Activated T-cell treated with anti-CD3 and anti-CD28 coated beads for 24 hours (primary cell): Measurements from ENCODE around the gene SOCS3.

Source experiments
- DNase-seq: peaks from one replicate; pipeline ENCODE4 v3.0.0-alpha.2; 2020; ENCODE audit warnings: low read depth

Gene SOCS3, protein sequence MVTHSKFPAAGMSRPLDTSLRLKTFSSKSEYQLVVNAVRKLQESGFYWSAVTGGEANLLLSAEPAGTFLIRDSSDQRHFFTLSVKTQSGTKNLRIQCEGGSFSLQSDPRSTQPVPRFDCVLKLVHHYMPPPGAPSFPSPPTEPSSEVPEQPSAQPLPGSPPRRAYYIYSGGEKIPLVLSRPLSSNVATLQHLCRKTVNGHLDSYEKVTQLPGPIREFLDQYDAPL

DNA sequence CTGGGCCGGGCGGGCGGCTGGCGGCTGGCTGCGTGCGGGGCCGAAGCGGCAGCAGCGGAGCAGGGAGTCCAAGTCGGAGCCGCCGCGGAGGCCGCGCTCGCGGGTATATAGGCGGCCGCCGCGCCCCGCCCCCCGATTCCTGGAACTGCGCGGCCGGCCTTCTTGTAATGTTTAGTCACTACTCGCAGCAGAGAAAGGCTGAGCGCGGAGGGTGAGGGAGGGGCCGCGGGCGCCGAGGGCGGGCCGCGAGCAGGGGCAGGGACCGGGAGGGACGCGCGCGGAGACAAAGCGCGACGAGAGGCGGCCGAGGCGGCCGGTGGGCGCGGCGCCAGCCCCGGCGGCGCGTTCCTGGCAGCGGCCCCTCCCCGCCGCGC is at the start of gene SOCS3:
SOCS3 (minus strand) TSS at position 81 of the 374 bp plus-strand sequence. CDS start 982 bp downstream, outside the sequence.
- peak; percentile 95 for DNase-seq

GRCh38 chr17:78409191-78409928 is 49.5 kb upstream of the SOCS3 start:
- DNase-seq: no peak

DNA sequence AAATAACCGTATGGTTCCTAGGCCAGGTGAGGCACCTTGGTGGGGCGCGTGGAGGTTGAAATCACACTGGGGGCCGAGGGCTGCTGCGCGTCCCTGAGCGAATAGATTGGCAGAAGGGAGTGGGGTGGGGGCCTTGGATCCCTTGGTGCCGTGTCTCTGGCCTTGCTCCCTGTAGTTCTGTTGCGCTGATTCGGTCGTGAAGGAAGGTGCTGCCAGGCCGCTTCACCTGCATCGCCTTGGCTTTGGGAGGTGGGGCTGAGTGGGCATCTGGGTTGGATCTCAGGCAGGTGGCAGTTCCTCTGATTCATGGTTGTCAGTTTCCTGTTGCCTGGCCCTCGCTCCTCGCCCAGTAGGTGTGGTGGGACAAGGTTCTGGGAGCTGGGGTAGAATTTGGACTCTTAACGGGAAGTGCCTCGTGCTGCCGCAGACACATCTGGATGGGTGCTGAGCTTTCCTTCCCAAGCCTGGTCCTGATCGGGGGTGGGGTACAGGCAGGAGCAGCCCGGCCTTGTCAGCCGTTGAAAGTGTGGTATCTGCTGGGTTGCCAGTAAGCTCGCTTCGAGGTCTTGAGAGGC is 48.7 kb upstream of the SOCS3 start:
- no peak for DNase-seq

DNA sequence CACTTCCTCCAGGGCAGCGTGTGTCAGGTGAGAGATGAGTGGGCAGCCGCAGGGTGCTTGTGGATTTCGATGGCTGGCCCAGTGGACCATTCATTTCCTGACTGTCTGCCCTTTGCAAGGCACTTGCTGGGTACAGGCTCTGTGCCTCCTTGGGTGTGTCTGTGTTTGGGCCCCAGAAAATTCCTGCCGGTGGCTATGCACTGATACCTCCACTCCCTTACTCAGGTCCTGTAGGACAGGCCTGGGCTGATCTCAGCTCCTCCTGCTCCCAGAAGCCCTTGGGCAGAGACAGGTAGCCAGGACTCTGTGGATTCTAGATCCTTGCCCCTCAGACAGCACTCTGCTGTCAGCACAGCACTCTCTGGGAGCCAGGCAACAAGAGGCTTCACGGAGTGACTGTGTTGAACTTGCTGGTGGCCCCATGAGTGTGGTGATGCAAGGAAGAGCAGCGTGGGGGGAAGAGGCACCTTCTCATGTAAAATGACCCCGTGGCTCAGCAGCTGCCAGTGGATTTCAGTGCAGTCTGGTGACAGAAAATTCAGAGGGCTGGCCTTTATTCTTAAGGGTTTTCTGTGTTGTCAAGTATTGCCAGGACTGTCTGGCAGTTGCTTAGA is 47.6 kb upstream of the SOCS3 start:
- no peak for DNase-seq

- DNase-seq: no peak
Observed at GRCh38 chr17:78406920-78407319, 47.0 kb upstream of the SOCS3 start.

- no peak for DNase-seq
Observed at GRCh38 chr17:78406396-78406795, 46.5 kb upstream of the SOCS3 start.

DNA sequence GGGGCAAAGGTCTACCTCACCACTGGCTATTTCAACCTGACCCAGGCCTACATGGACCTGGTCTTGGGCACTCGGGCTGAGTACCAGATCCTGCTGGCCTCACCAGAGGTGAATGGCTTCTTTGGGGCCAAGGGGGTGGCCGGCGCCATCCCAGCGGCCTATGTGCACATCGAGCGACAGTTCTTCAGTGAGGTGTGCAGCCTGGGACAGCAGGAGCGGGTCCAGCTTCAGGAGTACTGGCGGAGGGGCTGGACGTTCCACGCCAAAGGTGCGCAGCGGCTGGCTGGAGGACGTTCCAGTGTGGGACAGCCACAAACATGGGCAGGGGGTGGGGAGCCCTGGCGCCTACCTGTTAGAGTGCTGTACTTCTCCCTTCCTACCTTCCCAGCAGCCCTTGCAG is 43.9 kb upstream of the SOCS3 start:
- DNase-seq: no peak

DNA sequence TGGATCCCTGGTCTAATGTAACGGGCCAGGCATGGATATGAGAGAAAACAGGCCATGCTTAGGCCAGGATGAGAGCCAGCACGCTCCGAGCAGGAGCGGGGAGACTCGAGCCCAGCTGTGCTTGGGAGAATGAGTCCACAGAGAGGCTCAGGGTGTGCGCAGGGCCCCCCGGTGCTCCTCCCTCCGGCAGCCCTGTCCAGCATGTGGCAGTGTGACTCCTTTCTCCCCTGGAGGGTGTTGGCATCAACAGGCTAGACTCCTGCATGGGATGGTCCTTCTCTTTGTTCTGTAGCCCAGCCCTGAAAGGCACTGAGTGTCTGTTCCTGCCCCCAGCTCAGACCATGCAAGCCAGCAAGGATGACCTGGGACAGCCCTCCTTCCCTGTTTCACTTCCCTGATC is 42.0 kb upstream of the SOCS3 start:
- no peak for DNase-seq

DNA sequence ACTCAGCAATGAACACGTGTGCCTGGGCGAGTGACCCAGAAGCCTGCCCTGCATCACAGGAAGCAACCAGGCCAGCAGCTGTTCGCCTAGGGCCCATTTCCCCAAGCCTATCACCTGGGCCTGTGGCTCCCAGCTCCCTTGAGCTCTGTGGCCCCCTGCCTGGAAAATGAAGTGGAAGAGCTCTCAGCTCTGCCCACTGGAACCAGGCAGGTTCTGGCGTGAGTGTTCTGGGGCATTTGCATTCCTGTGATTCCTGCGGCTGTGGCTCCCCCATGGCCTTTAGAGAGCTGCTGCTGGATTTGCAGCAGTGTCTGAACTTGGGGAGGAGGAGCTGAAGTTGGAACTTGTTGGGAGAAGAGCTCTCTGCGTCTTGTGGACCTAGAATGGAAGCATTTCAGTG is 41.4 kb upstream of the SOCS3 start:
- no peak for DNase-seq

- DNase-seq: no peak
Observed at GRCh38 chr17:78400581-78401240, 40.8 kb upstream of the SOCS3 start.

DNA sequence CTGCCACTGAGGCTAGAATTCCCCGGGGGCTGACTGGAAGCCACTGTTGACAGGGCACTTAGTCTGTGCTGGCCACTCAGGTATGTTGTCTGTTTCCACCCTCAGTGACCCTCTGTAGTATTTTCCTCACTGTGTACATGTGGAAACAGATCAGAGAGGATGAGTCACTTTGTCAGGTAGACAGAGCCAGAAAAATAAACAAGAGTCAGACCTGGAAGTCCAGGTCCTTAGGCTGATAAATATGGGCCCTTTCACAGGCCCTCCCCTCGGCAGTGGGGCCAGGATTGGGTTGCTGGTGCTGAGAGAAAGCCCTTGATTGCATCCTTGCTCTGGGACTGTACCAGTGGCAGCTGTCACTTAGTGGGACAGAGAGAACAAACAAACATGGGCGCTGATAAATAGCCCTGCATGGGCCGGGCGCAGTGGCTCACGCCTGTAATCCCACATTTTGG is 39.8 kb upstream of the SOCS3 start:
- DNase-seq: no peak

DNA sequence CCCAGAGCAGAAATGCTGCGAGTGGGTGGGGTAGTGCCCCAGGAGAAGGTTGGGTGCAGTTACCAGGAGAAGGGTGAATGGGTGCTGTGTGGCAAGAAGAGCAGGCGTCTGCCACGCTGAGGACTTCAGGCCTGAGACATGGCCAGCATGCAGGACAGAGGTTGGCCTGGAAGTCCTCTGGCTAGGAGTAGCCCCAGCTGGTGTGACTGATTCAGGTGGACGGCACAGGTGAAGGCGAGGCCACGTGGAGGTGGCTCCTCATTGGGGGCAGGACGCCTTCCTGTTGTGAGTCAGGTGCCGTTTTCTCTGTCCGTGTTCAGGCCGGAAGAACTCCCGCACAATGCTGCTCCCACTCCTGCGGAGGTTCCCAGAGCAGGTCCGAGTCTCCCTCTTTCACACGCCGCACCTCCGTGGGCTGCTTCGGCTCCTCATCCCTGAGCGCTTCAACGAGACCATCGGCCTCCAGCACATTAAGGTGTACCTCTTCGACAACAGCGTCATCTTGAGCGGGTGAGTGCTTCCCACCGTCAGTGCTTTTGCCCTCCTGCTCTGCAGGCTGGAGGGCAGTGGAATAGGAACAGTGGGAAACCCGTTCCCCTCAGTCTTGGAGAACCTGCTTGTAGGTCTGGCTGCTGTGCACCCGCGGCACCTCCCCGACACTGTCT is 39.3 kb upstream of the SOCS3 start:
- no peak for DNase-seq

- no peak for DNase-seq
Observed at GRCh38 chr17:78398390-78398789, 38.5 kb upstream of the SOCS3 start.

- no peak for DNase-seq
Observed at GRCh38 chr17:78397681-78398101, 37.8 kb upstream of the SOCS3 start.

DNA sequence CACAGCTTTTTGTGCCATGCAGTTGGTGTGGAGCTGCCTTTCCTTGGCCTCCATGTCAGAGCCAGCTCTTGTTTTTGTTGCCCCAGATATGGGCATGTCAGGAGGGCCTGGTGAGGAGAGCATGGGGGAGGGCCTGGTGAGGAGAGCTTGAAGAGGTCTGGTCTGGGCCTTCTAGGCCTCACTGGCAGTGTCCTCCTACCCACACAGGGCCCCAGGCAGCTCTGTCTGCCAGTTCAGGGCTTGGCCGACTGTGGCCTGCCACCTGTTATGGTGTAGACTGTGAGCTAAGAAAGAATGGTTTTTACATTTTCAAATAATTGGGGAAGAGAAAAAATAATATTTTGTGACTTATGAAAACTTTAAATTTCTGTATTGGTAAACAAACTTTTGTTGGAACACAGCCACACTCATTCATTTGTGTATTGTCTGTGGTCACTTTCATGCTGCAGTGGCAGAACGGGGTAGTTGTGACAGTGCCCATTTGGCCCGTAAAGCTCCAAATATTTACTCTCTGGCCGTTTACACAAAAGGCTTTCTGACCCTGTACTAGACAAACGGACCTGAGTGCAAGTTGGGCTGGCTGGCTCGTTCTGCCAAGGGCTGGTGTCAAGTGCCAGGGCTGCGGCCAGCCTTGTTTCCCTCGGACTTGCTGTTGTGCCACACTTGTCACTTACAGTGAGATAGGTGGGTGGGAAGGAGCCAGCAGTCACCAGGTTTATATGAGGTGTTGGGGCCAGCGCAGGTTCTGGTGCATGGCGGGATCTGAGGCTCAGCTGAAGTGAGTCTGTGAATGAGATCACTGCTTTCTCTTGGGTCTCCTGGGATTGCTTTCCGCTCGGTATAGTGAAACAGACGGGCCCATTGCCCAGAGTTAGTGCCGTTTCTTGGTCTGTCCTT is 36.8 kb upstream of the SOCS3 start:
- DNase-seq: no peak

GRCh38 chr17:78395155-78395554 is 35.3 kb upstream of the SOCS3 start:
- DNase-seq: no peak

GRCh38 chr17:78394209-78394608 is 34.3 kb upstream of the SOCS3 start:
- DNase-seq: no peak

GRCh38 chr17:78393575-78393974 is 33.7 kb upstream of the SOCS3 start:
- DNase-seq: no peak

GRCh38 chr17:78392295-78392694 is 32.4 kb upstream of the SOCS3 start:
- no peak for DNase-seq

DNA sequence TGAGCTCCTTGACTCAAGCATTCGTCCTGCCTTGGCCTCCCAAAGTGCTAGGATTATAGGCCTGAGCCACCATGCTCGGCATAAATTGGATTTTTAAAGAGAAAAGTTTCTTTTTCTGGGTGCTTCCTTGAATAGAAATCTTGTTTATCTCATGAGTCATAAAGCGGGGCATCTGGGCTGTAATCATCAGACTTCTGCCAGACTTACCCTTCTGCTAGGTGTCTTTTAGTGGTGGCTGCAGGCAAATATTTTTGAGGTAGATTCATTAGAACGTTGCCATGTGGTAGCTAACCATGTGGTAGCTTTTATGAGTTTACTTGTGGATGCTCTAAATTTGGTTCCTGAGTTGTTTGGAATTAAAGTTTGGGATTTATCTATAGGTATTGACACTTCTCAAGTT is 32.0 kb upstream of the SOCS3 start:
- no peak for DNase-seq

DNA sequence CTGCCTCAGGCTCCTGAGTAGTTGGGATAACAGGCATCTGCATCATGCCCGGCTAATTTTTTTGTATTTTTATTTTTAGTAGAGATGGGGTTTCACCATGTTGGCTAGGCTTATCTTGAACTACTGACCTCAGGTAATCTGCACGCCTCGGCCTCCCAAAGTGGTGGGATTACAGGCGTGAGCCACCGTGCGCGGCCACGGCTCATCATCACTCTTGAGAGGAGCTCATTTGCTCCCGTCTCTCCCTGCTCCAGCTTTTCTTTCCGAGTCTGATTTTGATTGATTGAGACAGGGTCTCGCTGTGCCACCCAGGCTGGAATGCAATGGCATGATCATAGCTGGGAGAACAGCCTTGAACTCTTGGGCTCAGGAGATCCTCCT is 31.2 kb upstream of the SOCS3 start:
- no peak for DNase-seq
